ENCODE data around the gene NFS1.

NFS1 gene

DNA sequence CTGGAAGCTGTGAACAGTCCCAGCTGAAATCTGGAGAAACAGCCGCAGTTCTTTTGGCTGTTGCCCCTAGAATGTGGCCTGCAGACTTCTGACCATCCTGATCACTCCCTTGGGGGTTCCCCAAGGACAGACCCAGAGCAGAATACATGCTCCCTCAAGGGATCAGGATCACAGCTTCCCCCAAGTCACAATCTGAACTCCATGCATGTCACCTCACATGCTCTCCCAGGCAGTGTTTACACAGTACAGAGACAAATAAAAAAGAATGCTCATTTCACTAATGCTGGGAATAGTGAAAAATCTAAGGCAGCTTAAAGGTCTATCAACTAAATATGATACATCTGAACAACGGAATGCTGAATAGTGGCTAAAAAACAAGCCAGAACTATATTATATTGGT lies 63.1 kb downstream of the NFS1 start:
- DNase-seq = no peak

DNA sequence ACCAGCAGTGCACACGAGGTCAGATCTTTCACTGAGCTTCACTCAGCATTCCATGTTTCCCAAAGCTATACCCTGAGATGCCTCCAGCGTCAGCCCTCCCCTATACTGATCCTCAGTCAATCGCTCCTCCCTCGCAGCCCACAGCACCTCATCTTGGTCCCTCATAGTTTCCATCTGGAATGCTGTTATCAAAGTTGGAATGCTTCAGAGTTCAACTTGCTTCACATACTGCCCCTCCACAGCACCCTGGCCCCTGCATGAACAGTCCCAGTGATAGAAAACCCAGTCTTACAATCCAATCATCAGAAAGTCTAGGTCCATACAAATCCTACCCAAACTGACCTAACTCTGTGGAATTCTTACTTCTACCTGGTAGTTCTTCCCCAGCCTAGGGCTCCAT lies 63.5 kb downstream of the NFS1 start:
- no peak for DNase-seq

GRCh38 chr20:35632539-35633115 lies 66.5 kb downstream of the NFS1 start:
- no peak for DNase-seq

GRCh38 chr20:35630636-35631035 lies 68.5 kb downstream of the NFS1 start:
- no peak for DNase-seq

DNA sequence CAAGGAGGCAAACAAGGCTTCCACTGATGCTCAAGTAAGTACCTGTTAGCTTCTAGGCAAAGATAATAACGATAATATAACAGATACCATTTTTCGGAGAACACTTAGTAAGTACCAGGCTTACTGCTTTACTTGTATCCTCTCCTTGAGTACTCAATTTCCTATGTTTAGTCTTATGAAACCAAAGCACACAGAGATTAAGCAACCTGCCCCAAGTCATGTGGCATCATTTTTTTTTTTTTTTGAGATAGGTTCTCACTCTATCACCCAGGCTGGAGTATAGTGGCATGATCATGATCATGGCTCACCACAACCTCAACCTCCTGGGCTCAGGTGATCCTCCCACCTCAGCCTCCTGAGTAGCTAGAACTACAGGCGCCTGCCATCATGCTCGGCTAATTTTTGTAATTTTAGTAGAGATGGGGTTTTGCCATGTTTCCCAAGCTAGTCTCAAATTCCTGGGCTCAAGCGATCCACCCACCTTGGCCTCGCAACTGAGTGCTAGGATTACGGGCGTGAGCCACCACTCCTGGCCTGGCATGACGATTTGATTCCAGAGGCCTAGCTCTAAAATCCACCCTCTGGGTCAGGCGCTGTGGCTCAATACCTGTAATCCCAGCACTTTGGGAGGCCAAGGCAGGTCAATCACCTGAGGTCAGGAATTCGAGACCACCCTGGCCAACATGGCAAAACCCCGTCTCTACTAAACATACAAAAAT lies 69.6 kb downstream of the NFS1 start:
- no peak for DNase-seq

DNA sequence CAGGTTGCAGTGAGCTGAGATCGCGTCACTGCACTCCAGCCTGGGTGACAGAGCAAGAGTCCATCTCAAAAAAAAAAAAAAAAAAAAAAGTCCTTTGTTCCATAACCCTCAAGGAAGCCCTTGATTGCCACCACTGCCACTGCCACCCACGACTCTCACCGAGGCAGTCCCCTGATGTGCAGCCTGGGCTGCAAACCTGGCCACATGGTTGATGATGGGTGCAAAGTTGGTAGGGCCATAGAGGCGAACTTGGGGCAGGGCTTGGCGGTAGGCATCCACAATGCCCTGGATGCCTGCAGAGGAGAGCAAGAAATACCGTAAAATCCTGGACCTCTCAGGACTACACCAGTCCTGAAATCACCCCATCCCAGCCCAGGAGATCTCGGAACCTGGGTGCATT lies 72.0 kb downstream of the NFS1 start:
- no peak for DNase-seq

DNA sequence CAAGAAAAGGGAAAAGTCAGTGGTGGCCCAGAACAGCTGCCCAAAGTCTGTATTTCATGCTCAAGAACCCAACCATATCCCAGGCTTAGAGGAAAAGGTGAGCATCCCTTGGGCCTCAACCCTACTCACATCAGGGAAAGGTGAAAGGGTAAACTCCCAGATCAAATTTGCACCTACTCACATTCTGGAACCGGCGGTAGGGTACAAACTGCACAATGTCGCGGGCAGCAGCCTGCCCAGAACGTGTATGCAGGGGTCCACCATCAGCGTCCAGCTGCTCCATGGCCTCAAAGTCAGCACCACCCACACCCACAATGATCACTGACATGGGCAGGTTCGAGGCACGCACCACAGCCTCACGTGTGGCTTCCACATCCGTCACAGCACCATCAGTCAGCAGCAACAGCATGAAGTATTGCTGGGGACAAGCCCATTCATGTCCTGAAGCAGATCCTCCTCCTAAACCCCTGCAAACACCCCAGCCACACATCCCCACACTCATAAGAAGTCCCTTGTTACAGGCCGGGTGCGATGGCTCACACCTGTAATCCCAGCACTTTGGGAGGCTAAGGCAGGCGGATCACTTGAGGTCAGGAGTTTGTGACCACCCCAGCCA lies 72.7 kb downstream of the NFS1 start:
- DNase-seq = no peak

- no peak for DNase-seq
Measured at GRCh38 chr20:35625584-35626385, 73.4 kb downstream of the NFS1 start.

DNA sequence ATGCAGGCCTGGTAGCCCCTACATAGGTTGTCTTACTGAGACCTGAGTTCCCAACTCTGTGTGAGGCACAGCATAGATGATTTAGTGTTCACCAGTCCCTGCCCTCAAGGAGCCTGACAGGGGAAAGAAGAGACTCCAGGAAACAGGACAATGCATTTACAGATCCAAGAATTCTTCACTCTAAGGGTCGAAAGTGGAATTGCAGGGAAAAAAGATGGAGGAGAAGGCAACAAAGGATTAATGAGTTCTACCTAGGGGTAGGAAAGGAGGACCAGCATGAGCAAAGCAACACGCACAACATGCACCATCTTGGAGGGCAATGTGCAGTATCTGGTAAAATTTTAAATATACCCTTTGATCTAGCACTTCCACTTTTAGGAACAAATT lies 77.6 kb downstream of the NFS1 start:
- no peak for DNase-seq

- DNase-seq = no peak
Measured at GRCh38 chr20:35620818-35621559, 78.2 kb downstream of the NFS1 start.

- DNase-seq = peak; percentile 80
Measured at GRCh38 chr20:35619196-35620095, 79.7 kb downstream of the NFS1 start.

GRCh38 chr20:35618263-35619131 lies 80.7 kb downstream of the NFS1 start:
- DNase-seq = peak; percentile 9
